GM23248 (cell line): Measurements from ENCODE around the gene SYF2.

ENCODE experiments used
- EZH2 ChIP-seq: fragments of 200-600 bp; sonication (generic); IDR thresholded peaks from 2 replicates; pipeline ENCODE4 v1.6.1; 2018; ENCODE audit warnings: antibody characterized with exemption, mild to moderate bottlenecking; ENCODE audit not compliant: insufficient read depth, poor library complexity, severe bottlenecking
- EZH2phosphoT487 ChIP-seq: fragments of 200-600 bp; sonication (generic); IDR thresholded peaks from 2 replicates; pipeline ENCODE4 v1.6.1; 2018; ENCODE audit warnings: antibody characterized with exemption, moderate library complexity, mild to moderate bottlenecking, low read depth; ENCODE audit not compliant: insufficient read depth

DNA sequence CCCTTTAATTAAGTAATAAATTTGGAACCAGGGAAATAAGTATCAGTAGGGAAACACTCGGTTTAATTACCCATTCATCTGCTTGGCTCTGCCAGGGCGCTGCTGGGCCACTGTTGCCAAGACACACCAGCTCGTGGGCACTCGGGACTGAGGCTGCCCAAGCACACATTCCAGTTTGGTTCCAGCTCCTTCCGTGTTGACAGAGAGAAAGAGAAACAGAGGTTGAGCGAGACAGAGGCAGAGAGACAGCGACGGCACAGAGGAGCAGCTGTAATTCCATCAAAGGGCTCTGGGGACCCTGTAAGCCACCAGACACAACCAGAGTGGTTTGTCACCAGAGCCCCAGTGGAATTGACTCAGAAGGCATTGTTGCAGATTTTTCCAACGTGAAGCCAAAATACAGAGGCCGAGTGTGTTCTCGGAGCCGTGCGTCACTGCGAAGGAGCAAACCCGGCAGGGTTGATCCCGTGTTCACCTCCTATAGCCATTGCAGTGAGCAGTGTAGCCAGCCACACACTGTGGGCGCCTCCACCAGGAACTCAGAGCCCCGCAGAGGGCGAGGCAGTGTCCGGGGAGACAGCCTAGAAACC lies 33.5 kb downstream of the SYF2 start:
- TF ChIP-seq EZH2phosphoT487 (no peak), EZH2 (no peak)
